ENCODE results near the gene PARD3B.

- no peak for TF ChIP-seq POLR2A (IDR thresholded peaks at IDR 0.05; ENCODE audit: low read length)
- TF ChIP-seq GATA1 (IDR thresholded peaks at IDR 0.05; ENCODE audit: low read depth, low read length) = no peak
Observed at GRCh38 chr2:204672772-204673171, 127.5 kb downstream of the PARD3B start.

All from erythroblast (primary cell).